Cardiac atrium fibroblast (primary cell): Measurements from ENCODE around the gene SCYL3. TPM values are rescaled to one million over a fixed set of nuclear protein-coding genes. Genes with fewer than 3 reads are reported as not detected.

Experiments
- total RNA-seq: library from RNA; depleted of rRNA; stranded (reverse); fragments of >200 nt; gene quantifications from 2 replicates; pipeline ENCODE4 v1.2.3, GENCODE V29; 2015

Gene SCYL3
- 3.1 and 5.2 TPM in 2 replicates for total RNA-seq

GRCh38 chr1:169893645-169894423 lies at the start of gene SCYL3:
Gene SCYL3, minus strand, starts transcription at chr1:169893896. Its CDS starts 5,056 bp downstream, at chr1:169888840.

Other genes with a start within 250 kb of the SCYL3 start
- under 0.01 and 0.81 TPM in 2 replicates for gene SELL, start 182.3 kb downstream of the SCYL3 start, total RNA-seq
- not detected in 2 replicates for gene SELE, start 159.8 kb downstream of the SCYL3 start, total RNA-seq
- gene METTL18, start 99.0 kb downstream of the SCYL3 start, total RNA-seq: 5.3 and 6.9 TPM in 2 replicates
- gene KIFAP3, start 180.8 kb upstream of the SCYL3 start, total RNA-seq: 18.1 and 18.4 TPM in 2 replicates